GM21390 (cell line): ENCODE measurements around the gene ACHE.

Experiments
- ATAC-seq: cut with Tn5 transposase; IDR thresholded peaks from one replicate; pipeline ENCODE4 v1.9.1; 2021; ENCODE audit not compliant: unreplicated experiment

ACHE gene

GRCh38 chr7:100897772-100898454, 2.2 kb upstream of the ACHE start:
- no peak for ATAC-seq

DNA sequence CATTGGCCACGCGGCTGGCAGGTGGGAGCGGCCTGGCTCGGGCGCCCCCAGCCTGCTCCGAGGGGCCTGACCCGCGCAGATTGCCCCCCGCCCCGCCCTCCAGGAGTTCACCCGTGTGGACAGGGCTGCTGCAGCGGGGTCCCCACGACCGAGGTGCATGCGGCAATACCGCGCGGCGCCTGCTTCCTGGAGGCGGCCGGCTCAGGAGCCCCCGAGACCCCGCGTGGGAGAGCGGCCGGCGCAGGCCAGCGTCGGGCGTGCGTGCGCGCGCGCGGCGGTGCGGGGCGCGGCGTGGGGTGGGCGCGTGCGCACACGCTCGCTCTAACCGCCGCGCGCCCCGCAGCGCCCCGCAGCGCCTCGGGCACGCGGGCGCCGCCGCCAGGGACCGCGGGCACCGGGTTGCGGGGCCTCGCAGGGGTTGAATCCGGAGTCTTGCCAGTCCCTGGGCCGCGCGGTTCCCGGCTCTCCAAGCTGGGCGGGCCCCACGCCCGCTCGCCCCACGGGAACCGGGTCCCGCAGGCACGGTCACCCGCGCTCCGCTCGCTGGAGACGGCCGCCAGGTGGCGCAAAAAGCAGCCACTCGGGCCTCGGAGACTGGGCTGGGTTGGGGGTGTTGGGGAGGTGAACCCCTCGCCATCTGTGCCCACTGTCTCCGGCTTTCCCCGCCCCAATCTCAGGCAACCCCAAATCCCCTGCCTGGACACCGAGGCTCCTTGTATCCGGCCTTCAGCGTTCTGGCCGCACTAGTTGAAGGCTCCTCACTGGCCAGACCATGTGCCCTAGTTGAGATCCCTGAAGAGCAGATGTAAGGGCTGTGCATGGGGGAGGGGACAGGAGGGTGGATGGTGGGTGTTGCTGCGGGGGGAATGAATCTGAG, 1.3 kb upstream of the ACHE start:
- ATAC-seq: no peak

- no peak for ATAC-seq
Measured at GRCh38 chr7:100895956-100896731, 456 bp upstream of the ACHE start.

DNA sequence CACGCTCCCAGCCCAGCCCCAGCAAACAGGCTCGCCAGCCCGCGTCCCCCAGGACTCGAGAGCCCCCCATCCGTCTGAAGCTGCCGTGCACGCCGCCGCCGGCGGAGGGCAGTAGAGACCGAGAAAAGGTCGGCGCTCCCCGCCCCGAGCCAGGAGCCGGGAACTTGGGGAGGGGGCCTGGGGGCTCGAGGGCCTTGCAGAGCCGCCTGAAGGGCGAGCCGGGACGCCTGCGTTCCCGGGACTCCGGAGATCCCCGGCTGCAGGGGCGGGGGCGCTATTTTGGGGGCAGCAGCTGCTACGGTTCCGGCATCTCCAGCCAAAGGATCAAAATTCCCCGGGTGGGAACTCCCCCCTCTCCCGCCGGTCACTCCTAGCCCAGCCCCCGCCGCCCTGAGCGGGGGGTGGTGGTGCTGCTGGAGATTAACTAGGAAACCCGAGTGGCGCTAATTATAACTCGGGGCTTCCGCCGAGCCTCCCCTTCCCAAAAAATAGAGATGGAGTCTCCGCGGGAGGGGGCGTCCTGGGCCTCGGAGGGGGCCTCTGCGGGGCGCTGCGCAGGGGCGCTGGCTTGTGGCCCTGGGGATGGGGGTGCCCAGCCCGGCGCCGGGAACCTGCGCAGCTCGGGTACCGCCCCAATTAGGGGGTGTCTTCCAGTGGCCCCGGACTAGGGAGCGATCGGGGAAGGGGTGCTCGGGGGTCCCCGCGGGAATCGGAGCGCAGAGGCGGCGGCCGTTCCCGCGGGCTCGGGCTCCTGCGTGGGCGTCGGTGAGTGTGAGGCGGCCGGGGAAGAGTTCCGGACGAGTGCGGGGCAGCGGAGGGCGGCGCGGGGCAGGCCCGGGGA, 608 bp downstream of the ACHE start:
- no peak for ATAC-seq

DNA sequence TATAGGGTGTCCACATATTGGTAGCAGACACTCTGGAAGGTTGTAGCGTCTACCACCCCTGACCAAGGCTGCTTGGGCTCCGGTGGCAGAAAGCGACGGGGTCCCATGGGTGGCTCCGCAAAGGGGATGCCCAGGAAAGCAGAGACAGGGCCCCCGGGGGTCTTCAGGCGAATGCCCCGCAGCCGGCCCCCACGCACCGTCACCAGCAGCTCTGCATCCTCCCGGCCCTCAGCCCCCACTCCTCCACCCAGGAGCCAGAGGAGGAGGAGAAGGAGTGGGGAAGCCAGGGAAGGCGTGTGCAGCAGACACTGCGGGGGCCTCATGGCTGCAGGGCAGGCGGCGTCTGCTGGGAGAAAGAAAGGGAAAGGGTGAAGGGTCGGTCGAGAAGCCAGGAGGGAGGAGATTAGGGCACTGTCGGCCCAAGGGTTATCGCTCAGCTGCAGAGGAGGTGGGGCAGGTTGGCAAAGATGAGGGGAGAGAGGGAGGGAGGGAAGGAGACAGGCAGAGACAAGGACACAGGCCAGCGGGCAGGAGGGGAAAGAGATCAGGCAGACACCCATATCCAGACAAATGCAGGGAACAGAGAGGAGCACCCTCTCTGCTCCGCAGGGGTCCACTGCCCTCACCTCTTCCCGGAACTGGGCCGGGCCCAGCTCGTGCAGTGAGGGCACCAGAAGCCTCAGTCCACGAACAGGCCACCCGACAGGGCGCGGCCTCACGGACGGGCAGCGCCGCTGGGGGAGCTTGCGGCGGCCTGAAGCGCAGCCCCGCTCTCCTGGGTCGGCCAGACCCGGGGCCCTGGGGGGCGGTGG, 1.6 kb downstream of the ACHE start:
- ATAC-seq: no peak

GRCh38 chr7:100893318-100893895, 2.3 kb downstream of the ACHE start:
- no peak for ATAC-seq

DNA sequence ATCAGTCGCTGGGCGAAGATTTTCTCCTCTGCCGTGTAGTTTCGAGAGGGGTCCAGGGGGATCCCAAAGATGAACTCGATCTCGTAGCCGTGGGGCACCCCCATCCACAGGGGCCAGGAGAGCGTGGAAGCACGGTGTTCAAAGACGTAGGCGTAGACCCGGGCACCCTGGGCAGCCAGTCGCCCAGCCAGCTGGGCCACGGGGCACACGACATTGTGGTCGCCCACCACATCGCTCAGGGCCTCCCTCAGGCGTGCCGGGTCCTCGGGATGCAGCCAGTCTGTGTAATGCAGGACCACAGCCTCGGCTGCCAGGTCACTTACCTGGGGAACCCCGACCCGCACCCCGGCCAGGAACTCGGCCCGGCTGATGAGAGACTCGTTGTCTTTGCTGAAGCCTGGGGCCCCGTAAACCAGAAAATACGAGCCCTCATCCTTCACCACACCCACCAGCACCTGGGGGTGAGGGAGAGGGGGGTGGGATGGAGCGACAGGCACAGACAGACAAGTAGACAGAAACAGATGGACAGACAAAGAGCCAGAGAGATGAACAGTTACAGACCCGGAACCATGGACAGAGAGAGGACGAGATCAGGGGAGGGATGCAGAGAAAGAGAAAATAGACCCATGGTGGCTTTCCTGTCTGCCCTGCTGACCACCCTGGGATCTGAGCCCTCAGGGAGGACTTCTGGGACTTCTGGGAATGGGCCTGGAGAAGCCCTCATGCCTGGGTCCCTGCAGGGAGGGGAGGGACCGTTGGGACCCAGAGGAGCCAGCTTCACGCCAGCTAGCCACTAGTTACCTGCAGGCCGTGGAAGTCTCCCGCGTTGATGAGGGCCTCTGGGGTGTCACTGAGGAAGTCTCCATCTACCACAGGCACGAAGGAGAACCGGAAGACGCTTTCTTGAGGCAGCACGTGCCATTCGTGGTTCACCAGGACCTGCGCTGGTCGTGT, 3.0 kb downstream of the ACHE start:
- ATAC-seq: no peak

DNA sequence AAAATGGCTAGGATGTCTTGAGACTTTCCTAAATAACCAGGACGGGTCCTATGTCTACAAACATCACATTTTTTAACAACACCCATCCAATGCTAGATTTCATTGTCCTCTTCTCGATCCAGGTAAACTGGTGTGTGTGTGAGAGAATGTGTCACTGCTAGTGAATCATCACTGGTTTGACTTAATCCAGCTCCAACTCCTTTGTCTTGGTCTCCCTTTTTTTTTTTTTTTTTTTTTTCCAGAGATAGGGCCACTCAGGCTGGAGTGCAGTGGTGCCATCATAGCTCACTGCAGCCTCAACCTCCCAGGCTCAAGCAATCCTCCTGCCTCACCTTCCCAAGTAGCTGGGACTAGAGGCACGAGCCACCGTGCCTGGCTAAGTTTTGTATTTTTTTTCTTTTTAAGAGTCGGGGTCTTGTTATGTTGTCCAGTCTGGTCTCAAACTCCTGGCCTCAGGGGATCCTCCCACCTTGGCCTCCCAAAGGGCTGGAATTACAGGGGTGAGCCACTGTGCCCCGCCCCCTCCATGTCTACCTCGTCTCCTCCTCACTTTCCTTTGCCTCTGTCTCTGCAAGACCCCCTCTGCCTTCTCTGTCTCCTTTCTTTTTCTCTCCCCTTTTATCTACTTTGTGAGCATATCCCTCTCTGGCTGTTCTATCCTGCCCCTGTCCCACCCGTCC, 4.0 kb downstream of the ACHE start:
- ATAC-seq: no peak

- ATAC-seq: no peak
Measured at GRCh38 chr7:100890653-100891567, 4.8 kb downstream of the ACHE start.

- peak; percentile 29 for ATAC-seq
Measured at GRCh38 chr7:100888988-100889750, 6.5 kb downstream of the ACHE start, which contains the start of gene UFSP1. UFSP1 (minus strand) TSS chr7:100889715; CDS start chr7:100889271, 444 bp downstream.

DNA sequence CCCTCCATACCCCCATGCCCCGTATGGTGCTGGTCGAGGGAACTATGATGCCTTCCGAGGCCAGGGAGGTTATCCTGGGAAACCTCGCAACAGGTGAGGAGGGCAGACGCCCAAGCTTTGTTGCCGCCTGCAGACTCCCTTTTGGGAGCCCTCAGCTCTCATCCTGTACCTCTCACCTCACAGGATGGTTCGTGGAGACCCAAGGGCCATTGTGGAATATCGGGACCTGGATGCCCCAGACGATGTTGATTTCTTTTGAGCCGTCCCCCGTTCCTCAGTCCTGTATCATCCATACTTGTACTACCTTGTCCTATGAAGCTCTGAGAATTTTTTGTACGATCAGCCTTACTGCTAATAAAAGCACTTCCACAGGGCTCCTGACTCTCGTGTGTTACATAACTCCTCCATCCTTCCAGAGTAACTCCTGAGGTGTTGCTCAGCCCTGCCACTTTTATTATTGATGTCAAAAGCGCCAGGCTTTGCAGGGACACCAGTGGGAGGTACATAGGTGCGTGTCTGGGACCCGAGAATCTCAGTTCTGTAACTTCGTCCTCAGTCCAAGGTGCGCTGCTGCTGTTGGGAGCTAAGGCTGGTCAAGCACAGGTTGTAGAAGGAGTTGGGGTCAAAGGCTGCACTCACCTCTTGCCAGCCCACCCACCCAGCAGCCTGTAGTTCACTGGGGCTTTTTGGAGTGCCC, 7.2 kb downstream of the ACHE start:
- no peak for ATAC-seq

- peak; percentile 40 for ATAC-seq
Measured at GRCh38 chr7:100887516-100888290, 8.0 kb downstream of the ACHE start.

DNA sequence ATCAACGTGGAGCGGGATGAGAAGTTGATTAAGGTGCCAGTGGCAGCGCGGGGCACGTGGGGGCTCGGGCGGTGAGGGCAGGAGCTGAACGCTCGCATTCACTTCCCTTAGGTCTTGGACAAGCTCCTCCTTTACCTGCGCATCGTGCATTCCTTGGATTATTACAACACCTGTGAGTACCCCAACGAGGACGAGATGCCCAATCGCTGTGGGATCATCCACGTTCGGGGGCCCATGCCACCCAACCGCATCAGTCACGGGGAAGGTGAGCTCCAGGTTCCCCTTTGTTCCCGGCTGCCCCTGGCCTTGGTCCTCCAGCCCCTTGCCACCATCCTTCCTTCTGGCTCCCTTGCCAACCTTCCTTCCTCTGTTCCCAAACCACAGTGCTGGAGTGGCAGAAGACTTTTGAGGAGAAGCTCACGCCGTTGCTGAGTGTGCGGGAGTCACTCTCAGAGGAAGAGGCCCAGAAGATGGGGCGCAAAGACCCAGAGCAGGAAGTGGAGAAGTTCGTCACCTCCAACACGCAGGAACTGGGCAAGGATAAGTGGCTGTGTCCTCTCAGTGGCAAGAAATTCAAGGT, 8.7 kb downstream of the ACHE start:
- ATAC-seq: no peak
